ENCODE results near the gene CPSF4. TPM values are rescaled to one million over a fixed set of nuclear protein-coding genes. Genes with fewer than 3 reads are reported as not detected.

Gene CPSF4
- total RNA-seq, 1 donor from 2014 or later = 37.9 TPM

DNA sequence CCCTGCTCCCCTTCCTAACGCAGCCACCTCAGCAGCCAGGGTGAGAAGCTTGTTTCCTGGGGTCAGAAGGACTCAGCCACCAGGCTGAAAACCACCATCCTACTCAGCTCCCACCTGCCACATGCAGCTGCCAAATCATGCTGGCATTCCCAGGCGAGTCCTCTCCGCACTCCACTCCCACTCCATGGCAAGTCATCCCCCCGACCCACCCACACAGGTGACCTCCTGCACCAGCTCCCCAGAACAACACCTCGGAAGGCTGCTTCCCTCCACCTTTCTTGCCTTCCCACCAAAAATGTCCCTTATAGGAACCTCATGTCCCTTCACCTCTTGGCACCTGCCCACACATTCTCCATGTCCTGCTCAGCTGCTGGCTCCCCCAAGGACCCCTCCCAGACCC, 35.0 kb upstream of the CPSF4 start:
- Mint-ChIP-seq H3K36me3 (ENCODE audit: unreplicated experiment) (peaks cover 32% of the 10 kb centered on the region), H3K27ac (ENCODE audit: unreplicated experiment) (no peak overlapping the region), H3K4me1 (ENCODE audit: unreplicated experiment) (peaks cover 17% of the 10 kb centered on the region), H3K4me3 (ENCODE audit: unreplicated experiment) (no peak overlapping the region), H3K9me3 (ENCODE audit: unreplicated experiment) (no peaks in the 10 kb centered on the region), H3K27me3 (ENCODE audit: unreplicated experiment) (no peaks in the 10 kb centered on the region)
- TF ChIP-seq, protein P1, sequence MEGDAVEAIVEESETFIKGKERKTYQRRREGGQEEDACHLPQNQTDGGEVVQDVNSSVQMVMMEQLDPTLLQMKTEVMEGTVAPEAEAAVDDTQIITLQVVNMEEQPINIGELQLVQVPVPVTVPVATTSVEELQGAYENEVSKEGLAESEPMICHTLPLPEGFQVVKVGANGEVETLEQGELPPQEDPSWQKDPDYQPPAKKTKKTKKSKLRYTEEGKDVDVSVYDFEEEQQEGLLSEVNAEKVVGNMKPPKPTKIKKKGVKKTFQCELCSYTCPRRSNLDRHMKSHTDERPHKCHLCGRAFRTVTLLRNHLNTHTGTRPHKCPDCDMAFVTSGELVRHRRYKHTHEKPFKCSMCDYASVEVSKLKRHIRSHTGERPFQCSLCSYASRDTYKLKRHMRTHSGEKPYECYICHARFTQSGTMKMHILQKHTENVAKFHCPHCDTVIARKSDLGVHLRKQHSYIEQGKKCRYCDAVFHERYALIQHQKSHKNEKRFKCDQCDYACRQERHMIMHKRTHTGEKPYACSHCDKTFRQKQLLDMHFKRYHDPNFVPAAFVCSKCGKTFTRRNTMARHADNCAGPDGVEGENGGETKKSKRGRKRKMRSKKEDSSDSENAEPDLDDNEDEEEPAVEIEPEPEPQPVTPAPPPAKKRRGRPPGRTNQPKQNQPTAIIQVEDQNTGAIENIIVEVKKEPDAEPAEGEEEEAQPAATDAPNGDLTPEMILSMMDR (IDR thresholded peaks at IDR 0.05) = no peak
- DNase-seq (ENCODE audit: extremely low spot score, unreplicated experiment) = no peak

DNA sequence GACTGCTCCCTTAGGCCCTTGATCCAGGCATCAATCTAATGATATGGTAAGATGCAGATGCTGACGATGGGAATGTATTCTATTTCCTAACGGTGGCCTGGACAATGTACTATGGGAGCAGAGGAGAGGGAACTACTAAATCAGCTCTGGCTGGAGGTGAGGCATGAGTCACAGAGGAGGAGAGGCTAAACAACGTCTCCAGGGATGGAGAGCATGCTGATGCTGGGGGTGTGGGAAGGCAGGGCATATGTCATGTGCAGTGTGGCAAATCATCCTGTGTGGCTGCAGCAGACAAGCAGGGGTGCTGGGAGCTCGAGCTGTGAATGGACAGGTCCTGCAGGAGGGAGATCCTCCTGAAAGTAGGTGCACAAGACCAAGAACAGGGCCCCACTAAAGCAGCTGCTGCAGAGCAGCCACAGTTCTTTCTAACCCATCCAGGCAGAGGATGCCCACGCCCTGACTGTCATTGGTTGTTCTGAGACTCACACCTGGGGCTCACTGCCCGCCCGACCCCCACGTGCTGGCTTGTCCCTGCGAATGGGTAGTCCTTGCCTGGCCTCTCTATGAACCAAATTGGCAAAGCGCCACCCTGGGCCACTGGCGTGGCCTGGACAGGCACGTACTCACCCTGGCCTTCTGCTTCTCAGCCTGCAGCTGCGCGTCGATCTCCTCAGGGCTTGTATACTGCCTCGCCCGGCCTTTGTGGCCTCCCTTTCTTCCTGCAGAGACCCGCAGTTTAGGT, 34.3 kb upstream of the CPSF4 start:
- Mint-ChIP-seq H3K4me3 (ENCODE audit: unreplicated experiment) (no peak overlapping the region), H3K27ac (ENCODE audit: unreplicated experiment) (no peak overlapping the region), H3K9me3 (ENCODE audit: unreplicated experiment) (no peaks in the 10 kb centered on the region), H3K27me3 (ENCODE audit: unreplicated experiment) (no peaks in the 10 kb centered on the region), H3K36me3 (ENCODE audit: unreplicated experiment) (peaks cover 30% of the 10 kb centered on the region), H3K4me1 (ENCODE audit: unreplicated experiment) (peaks cover 18% of the 10 kb centered on the region)
- TF ChIP-seq, protein P1 (IDR thresholded peaks at IDR 0.05) = no peak
- no peak for DNase-seq (ENCODE audit: extremely low spot score, unreplicated experiment)

DNA sequence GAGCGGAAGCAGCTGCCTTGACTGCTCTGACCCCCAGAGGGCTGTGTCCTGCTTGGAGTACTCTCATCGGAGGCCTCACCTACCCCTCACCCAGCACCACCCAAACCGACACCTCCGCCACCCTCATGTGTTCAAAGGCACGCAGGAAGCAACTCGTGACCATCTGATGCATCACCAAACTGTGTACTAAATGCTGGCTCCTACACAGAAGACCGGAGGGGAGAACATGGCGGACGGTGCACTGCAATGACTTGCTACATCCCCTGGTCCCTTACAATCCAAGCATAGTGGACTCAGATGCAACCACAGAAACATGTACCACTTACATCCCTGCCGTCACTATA, 33.8 kb upstream of the CPSF4 start:
- peaks cover 22% of the 10 kb centered on the region for H3K4me1 Mint-ChIP-seq (ENCODE audit: unreplicated experiment)
- H3K9me3 Mint-ChIP-seq (ENCODE audit: unreplicated experiment) = no peaks in the 10 kb centered on the region
- TF ChIP-seq, protein P1 (IDR thresholded peaks at IDR 0.05) = no peak
- H3K36me3 Mint-ChIP-seq (ENCODE audit: unreplicated experiment) = peaks cover 30% of the 10 kb centered on the region
- H3K4me3 Mint-ChIP-seq (ENCODE audit: unreplicated experiment) = no peak overlapping the region
- no peaks in the 10 kb centered on the region for H3K27me3 Mint-ChIP-seq (ENCODE audit: unreplicated experiment)
- no peak overlapping the region for H3K27ac Mint-ChIP-seq (ENCODE audit: unreplicated experiment)
- no peak for DNase-seq (ENCODE audit: extremely low spot score, unreplicated experiment)

DNA sequence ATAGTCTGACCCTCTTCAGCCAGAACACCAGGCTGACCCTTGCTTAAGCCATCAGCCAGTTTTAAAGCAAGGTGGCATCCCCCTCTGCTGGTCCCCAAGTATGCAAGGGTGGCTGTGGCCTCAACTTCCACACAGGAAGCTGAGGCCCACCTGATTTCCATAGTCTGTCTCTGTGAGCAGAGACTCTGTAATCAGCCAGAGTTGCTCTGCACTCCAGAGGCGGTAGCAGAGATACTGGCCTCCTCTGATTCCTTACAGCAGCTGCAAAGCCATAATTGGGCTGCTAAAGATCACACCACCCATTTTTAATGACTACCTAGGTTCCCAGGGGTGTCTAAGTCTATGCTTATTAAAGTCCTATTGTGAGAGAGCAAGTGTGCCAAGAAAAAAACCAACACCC, 32.2 kb upstream of the CPSF4 start:
- peaks cover 30% of the 10 kb centered on the region for H3K4me1 Mint-ChIP-seq (ENCODE audit: unreplicated experiment)
- DNase-seq (ENCODE audit: extremely low spot score, unreplicated experiment) = no peak
- peak overlapping the region; percentile 99 for H3K4me3 Mint-ChIP-seq (ENCODE audit: unreplicated experiment)
- peaks cover 27% of the 10 kb centered on the region for H3K36me3 Mint-ChIP-seq (ENCODE audit: unreplicated experiment)
- TF ChIP-seq, protein P1 (IDR thresholded peaks at IDR 0.05) = no peak
- no peaks in the 10 kb centered on the region for H3K27me3 Mint-ChIP-seq (ENCODE audit: unreplicated experiment)
- H3K9me3 Mint-ChIP-seq (ENCODE audit: unreplicated experiment) = no peaks in the 10 kb centered on the region
- H3K27ac Mint-ChIP-seq (ENCODE audit: unreplicated experiment) = no peak overlapping the region

DNA sequence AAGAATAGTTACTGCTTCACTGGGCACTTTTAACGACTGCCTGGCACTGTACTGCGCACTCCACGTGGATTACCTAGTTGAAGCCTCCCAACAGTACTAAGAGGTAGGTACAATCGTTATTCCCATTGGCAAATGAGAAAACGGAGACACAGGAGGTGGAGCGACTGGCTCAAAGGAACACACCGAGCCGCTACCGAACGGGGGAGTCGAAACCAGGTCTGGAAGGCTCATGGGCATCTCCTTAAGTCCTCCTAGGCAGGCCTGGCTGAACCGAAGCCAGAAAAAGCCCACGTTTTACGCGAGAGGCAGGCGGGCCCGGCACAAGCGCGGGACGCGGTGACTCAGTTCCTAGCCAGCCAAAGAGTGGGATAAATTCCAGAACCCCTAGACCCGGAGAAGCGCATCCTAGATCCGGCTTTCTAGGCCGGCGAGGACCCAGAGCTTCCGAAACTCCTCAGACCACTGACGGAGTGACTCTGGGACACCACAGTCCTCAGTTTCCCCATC, 30.8 kb upstream of the CPSF4 start:
- H3K36me3 Mint-ChIP-seq (ENCODE audit: unreplicated experiment) = peaks cover 28% of the 10 kb centered on the region
- peaks cover 30% of the 10 kb centered on the region for H3K4me1 Mint-ChIP-seq (ENCODE audit: unreplicated experiment)
- peak overlapping the region; percentile 99 for H3K4me3 Mint-ChIP-seq (ENCODE audit: unreplicated experiment)

More for the DNA sequence above, 30.8 kb upstream of the CPSF4 start:
- DNase-seq (ENCODE audit: extremely low spot score, unreplicated experiment) = no peak
- H3K9me3 Mint-ChIP-seq (ENCODE audit: unreplicated experiment) = no peaks in the 10 kb centered on the region
- peak overlapping the region; percentile 98 for H3K27ac Mint-ChIP-seq (ENCODE audit: unreplicated experiment)
- H3K27me3 Mint-ChIP-seq (ENCODE audit: unreplicated experiment) = no peaks in the 10 kb centered on the region
- TF ChIP-seq, protein P1 (IDR thresholded peaks at IDR 0.05) = no peak
